Stimulated activated CD8-positive, alpha-beta memory T cell treated with anti-CD3 and anti-CD28 coated beads, Interleukin-4, amount 100 ng/mL, for 4 hours (primary cell): ENCODE measurements around the gene DHX58.

ENCODE experiments used
- DNase-seq, 2 donors: peaks; one replicate each; pipeline ENCODE4 v3.0.0-alpha.2; 2020; ENCODE audit warnings: low read depth in 2 of 2, low spot score in 1 of 2

DHX58 gene

GRCh38 chr17:42111265-42111636, 1.3 kb downstream of the DHX58 start:
- no peak for DNase-seq

GRCh38 chr17:42110301-42111264, 1.9 kb downstream of the DHX58 start:
- no peak for DNase-seq

- no peak for DNase-seq
Measured at GRCh38 chr17:42109086-42109485, 3.4 kb downstream of the DHX58 start.

- peak; percentile 75 to 84 for DNase-seq
Measured at GRCh38 chr17:42107597-42108576, 4.6 kb downstream of the DHX58 start.

- no peak for DNase-seq
Measured at GRCh38 chr17:42107124-42107523, 5.4 kb downstream of the DHX58 start.

- DNase-seq, result no peak
Measured at GRCh38 chr17:42106009-42106408, 6.5 kb downstream of the DHX58 start.

- DNase-seq, result no peak
Measured at GRCh38 chr17:42104264-42104663, 8.2 kb downstream of the DHX58 start.

GRCh38 chr17:42103221-42103954, 9.1 kb downstream of the DHX58 start:
- DNase-seq, result no peak

- peak; percentile 39 for DNase-seq
Measured at GRCh38 chr17:42101513-42102292, 10.8 kb downstream of the DHX58 start.

- no peak for DNase-seq
Measured at GRCh38 chr17:42098730-42099399, 13.6 kb downstream of the DHX58 start.

- no peak for DNase-seq
Measured at GRCh38 chr17:42097691-42098631, 14.6 kb downstream of the DHX58 start, which contains the start of gene ZNF385C. Gene ZNF385C, minus strand, starts transcription at chr17:42098473. Its CDS starts 35,417 bp downstream, at chr17:42063056.

GRCh38 chr17:42096360-42097111, 16.0 kb downstream of the DHX58 start:
- DNase-seq, result no peak

- no peak for DNase-seq
Measured at GRCh38 chr17:42094375-42095069, 18.0 kb downstream of the DHX58 start.

GRCh38 chr17:42092939-42093338, 19.6 kb downstream of the DHX58 start:
- no peak for DNase-seq

GRCh38 chr17:42090964-42091790, 21.3 kb downstream of the DHX58 start:
- DNase-seq, result no peak

- DNase-seq, result no peak
Measured at GRCh38 chr17:42088736-42089135, 23.8 kb downstream of the DHX58 start.
